IMR-90 (cell line): ENCODE results near the gene FOXP1. TPM values are rescaled to one million over a fixed set of nuclear protein-coding genes. Genes with fewer than 3 reads are reported as not detected.

ENCODE experiments used
- ATAC-seq: fragments of 200-7000 bp; cut with Tn5 transposase; 2 replicates; pipeline ENCODE4 v1.9.1; 2020; ENCODE audit warnings: low read depth, mild to moderate bottlenecking, moderate library complexity
- BruUV-seq: library from RNA; stranded (reverse); fragments of 400-500 nt; replicated peaks from 2 replicates; lab custom pipeline; 2021; lab: Mats Ljungman, UMichigan
- CTCF ChIA-PET: fragments of 300-600 bp; formaldehyde crosslinking; extraction: SDS; loops from one replicate; lab custom pipeline; 2021; ENCODE audit warnings: antibody characterized with exemption; lab: Yijun Ruan, JAX
- POLR2A ChIA-PET: fragments of 300-600 bp; sonication (Branson Sonifier 250); formaldehyde crosslinking; loops from one replicate; lab custom pipeline; 2022; ENCODE audit warnings: antibody characterized with exemption; ENCODE audit not compliant: unreplicated experiment; lab: Charles Lee
- DNase-seq: peaks from one replicate; pipeline ENCODE4 v3.0.0; 2013
- H2AFZ ChIP-seq: replicated peaks from 2 replicates; pipeline ENCODE3; 2013; ENCODE audit warnings: low read length, mild to moderate bottlenecking; ENCODE audit not compliant: poor library complexity
- H2AK5ac ChIP-seq: 2 replicates; pipeline ENCODE4 v1.6.1; 2013; ENCODE audit warnings: low read depth, low read length, inconsistent platforms
- H2AK9ac ChIP-seq: replicated peaks from 2 replicates; pipeline ENCODE3; 2013; ENCODE audit warnings: mild to moderate bottlenecking, low read depth, low read length, moderate library complexity; ENCODE audit not compliant: poor library complexity
- H2BK120ac ChIP-seq: 2 replicates; pipeline ENCODE4 v1.6.1; 2013; ENCODE audit warnings: low read depth, low read length, inconsistent platforms
- H2BK15ac ChIP-seq: 3 replicates; pipeline ENCODE4 v1.6.1; 2013; ENCODE audit warnings: low read depth, low read length, inconsistent platforms
- H2BK20ac ChIP-seq: 2 replicates; pipeline ENCODE4 v1.6.1; 2013; ENCODE audit warnings: low read depth, mild to moderate bottlenecking, inconsistent platforms, low read length, moderate library complexity
- H2BK5ac ChIP-seq: 2 replicates; pipeline ENCODE4 v1.6.1; 2013; ENCODE audit warnings: mild to moderate bottlenecking, low read depth, low read length, inconsistent platforms; ENCODE audit not compliant: poor library complexity, severe bottlenecking
- H3K14ac ChIP-seq: replicated peaks from 2 replicates; pipeline ENCODE4 v1.6.1; 2013; ENCODE audit warnings: low read depth, low read length, inconsistent platforms
- H3K18ac ChIP-seq: 2 replicates; pipeline ENCODE4 v1.6.1; 2013; ENCODE audit warnings: low read depth, low read length, control low read depth
- H3K23ac ChIP-seq: 2 replicates; pipeline ENCODE4 v1.6.1; 2013; ENCODE audit warnings: low read depth, low read length, inconsistent platforms
- H3K27ac ChIP-seq: 2 replicates; pipeline ENCODE4 v1.5.1; 2013; ENCODE audit warnings: mild to moderate bottlenecking, control low read depth, low read length; ENCODE audit not compliant: insufficient read depth
- H3K27me3 ChIP-seq: 2 replicates; pipeline ENCODE4 v1.6.1; 2013; ENCODE audit warnings: low read length; ENCODE audit not compliant: control insufficient read depth, insufficient read depth
- H3K36me3 ChIP-seq: 2 replicates; pipeline ENCODE4 v1.6.1; 2013; ENCODE audit warnings: low read length, mixed read lengths; ENCODE audit not compliant: control insufficient read depth, insufficient read depth
- H3K4ac ChIP-seq: 2 replicates; pipeline ENCODE4 v1.6.1; 2013; ENCODE audit warnings: low read depth, low read length, inconsistent platforms
- H3K4me1 ChIP-seq: 2 replicates; pipeline ENCODE4 v1.6.1; 2013; ENCODE audit warnings: low read length, mixed read lengths; ENCODE audit not compliant: control insufficient read depth, insufficient read depth
- H3K4me2 ChIP-seq: 2 replicates; pipeline ENCODE4 v1.6.1; 2013; ENCODE audit warnings: low read depth, mild to moderate bottlenecking, control low read depth, low read length, moderate library complexity
- H3K4me3 ChIP-seq: 2 replicates; pipeline ENCODE4 v1.5.1; 2013; ENCODE audit warnings: low read depth, mild to moderate bottlenecking, control low read depth, low read length, moderate library complexity; ENCODE audit not compliant: insufficient read depth
- H3K56ac ChIP-seq: 2 replicates; pipeline ENCODE4 v1.6.1; 2013; ENCODE audit warnings: low read length, inconsistent platforms; ENCODE audit not compliant: insufficient read depth; ENCODE audit errors: extremely low read depth
- H3K79me1 ChIP-seq, 2 experiments: 2 replicates each; pipeline ENCODE4 v1.6.1; 2013; ENCODE audit warnings: low read length in 2 of 2, inconsistent platforms in 1 of 2, low read depth in 1 of 2
- H3K9ac ChIP-seq: 2 replicates; pipeline ENCODE4 v1.6.1; 2013; ENCODE audit warnings: low read depth, low read length, control low read depth
- H3K9me1 ChIP-seq: 2 replicates; pipeline ENCODE4 v1.6.1; 2013; ENCODE audit warnings: low read length, inconsistent platforms; ENCODE audit not compliant: insufficient read depth
- H3K9me3 ChIP-seq: 2 replicates; pipeline ENCODE4 v1.6.1; 2013; ENCODE audit warnings: low read length; ENCODE audit not compliant: control insufficient read depth, insufficient read depth
- H4K20me1 ChIP-seq: 2 replicates; pipeline ENCODE4 v1.6.1; 2013; ENCODE audit warnings: low read length, inconsistent platforms; ENCODE audit not compliant: insufficient read depth
- H4K5ac ChIP-seq: 2 replicates; pipeline ENCODE4 v1.6.1; 2013; ENCODE audit warnings: mild to moderate bottlenecking, low read depth, low read length, control low read depth
- H4K8ac ChIP-seq, 2 experiments: 2 replicates each; pipeline ENCODE4 v1.6.1; 2013; ENCODE audit warnings: low read depth in 2 of 2, low read length in 2 of 2, control low read depth in 1 of 2, inconsistent platforms in 1 of 2
- H4K91ac ChIP-seq: 2 replicates; pipeline ENCODE4 v1.6.1; 2013; ENCODE audit warnings: low read depth, low read length, inconsistent platforms; ENCODE audit not compliant: insufficient read depth
- CEBPB ChIP-seq: IDR thresholded peaks from 2 replicates; pipeline ENCODE4 v1.6.1; 2012; ENCODE audit warnings: low read depth, low read length, improper control_type of control experiment
- CHD1 ChIP-seq: IDR thresholded peaks from 2 replicates; pipeline ENCODE4 v1.6.1; 2012; ENCODE audit warnings: low read depth, low read length, improper control_type of control experiment
- FOS ChIP-seq: fragments of 150-350 bp; IDR thresholded peaks from 2 replicates; pipeline ENCODE4 v1.6.1; 2016; ENCODE audit warnings: low read depth, low read length
- MAFK ChIP-seq: IDR thresholded peaks from 2 replicates; pipeline ENCODE4 v1.6.1; 2012; ENCODE audit warnings: low read depth, low read length, improper control_type of control experiment
- MAZ ChIP-seq: IDR thresholded peaks from 2 replicates; pipeline ENCODE4 v1.6.1; 2012; ENCODE audit warnings: low read depth, mild to moderate bottlenecking, low read length, improper control_type of control experiment, moderate library complexity, borderline replicate concordance
- NFE2L2 ChIP-seq: fragments of 150-350 bp; IDR thresholded peaks from 2 replicates; pipeline ENCODE4 v1.6.1; 2016; ENCODE audit warnings: low read depth, mild to moderate bottlenecking, low read length
- POLR2A ChIP-seq: IDR thresholded peaks from 2 replicates; pipeline ENCODE4 v1.6.1; 2012; ENCODE audit warnings: mild to moderate bottlenecking, low read depth, low read length
- RCOR1 ChIP-seq: IDR thresholded peaks from 2 replicates; pipeline ENCODE4 v1.6.1; 2012; ENCODE audit warnings: mild to moderate bottlenecking, low read length, improper control_type of control experiment; ENCODE audit not compliant: insufficient replicate concordance
- RFX5 ChIP-seq: IDR thresholded peaks from 2 replicates; pipeline ENCODE4 v1.8.0; 2012; ENCODE audit warnings: low read depth, mild to moderate bottlenecking, low read length, moderate library complexity
- SMC3 ChIP-seq: fragments of 150-350 bp; IDR thresholded peaks from 2 replicates; pipeline ENCODE4 v1.6.1; 2016; ENCODE audit warnings: low read depth, mild to moderate bottlenecking, antibody characterized with exemption, low read length, moderate library complexity
- WGBS, 2 experiments: methylation state at CpG; one replicate each; pipeline versions ENCODE4 v1.1.5 to v1.1.7; 2013; ENCODE audit warnings: missing lambda C conversion rate in 2 of 2; ENCODE audit not compliant: insufficient read length in 1 of 2; ENCODE audit errors: extremely low coverage in 2 of 2; 5-methylcytosine and 5-hydroxymethylcytosine counted together
- dilution Hi-C: fragments of 300-500 bp; cut with HindIII; formaldehyde crosslinking; loops from one replicate; pipeline ENCODE4 v1.14.3; 2018; ENCODE audit warnings: low sequenced_read_pairs; ENCODE audit not compliant: unreplicated experiment
- in situ Hi-C: fragments of 300-500 bp; cut with MboI; formaldehyde crosslinking; loops from 3 replicates; pipeline ENCODE4 v1.14.3; 2019; ENCODE audit warnings: low sequenced_read_pairs, inconsistent platforms, mixed read lengths
- intact Hi-C: fragments of 100-400 bp; cut with micrococcal nuclease; formaldehyde crosslinking; loops from 2 replicates; pipeline ENCODE4 v1.10.0; 2022
- polyA plus RNA-seq, 3 experiments: library from polyadenylated mRNA; depleted of rRNA; stranded (reverse); fragments of >200 nt; gene quantifications; 2 replicates each; pipeline ENCODE4 v1.2.3, GENCODE V29; 2012; ENCODE audit warnings: low replicate concordance in 1 of 3
- total RNA-seq: library from RNA; depleted of rRNA; stranded (reverse); fragments of >200 nt; gene quantifications from 2 replicates; pipeline ENCODE4 v1.2.3, GENCODE V29; 2012

FOXP1 gene
- total and polyA plus RNA-seq, 2 of the 4 experiments (the other 2 are of a cell fraction), result 37.0 to 132 TPM

DNA sequence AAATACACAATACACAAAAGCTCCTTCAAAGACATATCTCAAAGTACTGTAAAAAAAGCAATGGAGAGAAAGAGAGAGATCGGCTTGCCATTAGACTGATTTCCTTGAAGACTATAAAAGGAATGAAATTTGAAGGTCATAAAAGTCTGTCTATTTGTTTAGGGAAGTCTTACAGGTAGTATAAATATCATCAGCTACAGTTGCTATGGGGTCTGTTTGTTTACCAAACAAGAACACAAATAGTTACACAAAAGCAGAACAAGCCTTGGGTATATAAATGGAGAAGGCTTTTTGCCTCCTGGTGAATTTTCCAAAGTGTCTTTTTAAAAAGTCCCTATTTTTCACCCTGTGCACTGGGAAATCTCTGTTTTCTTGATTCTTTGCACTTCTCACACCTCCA is 552.3 kb downstream of the FOXP1 start:
- no TSS peak for BruUV-seq
- Histone ChIP-seq H3K4me2 (no peak overlapping the region), H3K9me1 (peaks cover 30% of the 10 kb centered on the region), H3K18ac (no peak overlapping the region), H2BK15ac (no peak overlapping the region), H3K9me3 (no peaks in the 10 kb centered on the region), H3K79me1 (peaks cover 55 to 85% of the 10 kb centered on the region in 2 experiments), H3K56ac (no peak overlapping the region), H2BK5ac (no peak overlapping the region), H3K4me1 (peaks cover 8% of the 10 kb centered on the region), H4K91ac (no peak overlapping the region), H3K4ac (no peak overlapping the region), H4K8ac (no peak overlapping the region), H3K4me3 (no peak overlapping the region), H2BK120ac (no peak overlapping the region), H4K5ac (no peak overlapping the region), H2AFZ (no peak overlapping the region), H3K14ac (no peak overlapping the region), H3K23ac (no peak overlapping the region), H3K9ac (no peak overlapping the region), H2AK9ac (no peak overlapping the region), H4K20me1 (peaks cover 49% of the 10 kb centered on the region), H3K36me3 (peaks cover 47% of the 10 kb centered on the region), H3K27ac (no peak overlapping the region), H2AK5ac (no peak overlapping the region), H3K27me3 (no peaks in the 10 kb centered on the region), H2BK20ac (no peak overlapping the region)
- no CpG with 5 or more reads among the region's 1 CpG for WGBS, 2 experiments
- POLR2A ChIA-PET, result no interaction called here
- intact Hi-C loops, result no loop called here
- in situ Hi-C loops, result no loop called here
- DNase-seq, result no peak
- dilution Hi-C loops, result no loop called here
- CTCF ChIA-PET, result no interaction called here
- TF ChIP-seq CHD1 (no peak), MAZ (no peak), SMC3 (no peak), CEBPB (no peak), NFE2L2 (no peak), FOS (no peak), MAFK (no peak), RFX5 (no peak), POLR2A (no peak), RCOR1 (no peak)
- no peak for ATAC-seq
